Left renal pelvis (tissue), 4 donors: Measurements from ENCODE around the gene ZNF219. TPM values are rescaled to one million over a fixed set of nuclear protein-coding genes. Genes with fewer than 3 reads are reported as not detected.
"Not testable (repeated sequence)": the region's sequence is repeated elsewhere in the genome, so short reads cannot be mapped to it uniquely, and the experiment has no call there.

Source experiments
- DNase-seq, 4 donors: peaks; one replicate each; pipeline ENCODE4 v3.0.0-alpha.2; 2013; ENCODE audit warnings: low read depth in 4 of 4, low spot score in 3 of 4
- polyA plus RNA-seq, 4 donors: library from polyadenylated mRNA; unstranded; fragments of 120-200 nt; gene quantifications; one replicate each; pipeline ENCODE4 v1.2.1, GENCODE V29; 2013; ENCODE audit not compliant: insufficient read length in 4 of 4

The ZNF219 gene
- polyA plus RNA-seq, 4 donors: 15.8 to 38.4 (median 22.6) TPM

DNA sequence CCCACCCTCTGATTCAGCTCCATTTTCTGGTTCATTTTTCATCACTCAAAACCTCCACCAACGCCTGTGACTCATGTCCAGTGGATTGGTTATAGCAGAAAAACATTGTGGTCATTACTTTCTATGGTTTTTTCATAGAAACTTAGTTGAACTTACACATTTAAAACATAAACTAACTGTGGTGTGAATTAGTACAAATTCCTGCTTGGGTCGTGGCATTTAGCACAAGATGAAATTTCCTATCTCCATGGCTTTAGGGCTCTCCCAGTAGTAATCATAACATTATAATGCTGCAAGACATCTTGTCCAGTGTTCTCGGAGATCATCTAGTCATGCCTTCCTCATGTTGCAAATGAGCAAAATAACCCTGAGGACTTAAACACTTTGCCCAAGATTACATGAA lies 49.2 kb downstream of the ZNF219 start:
- no peak for DNase-seq

DNA sequence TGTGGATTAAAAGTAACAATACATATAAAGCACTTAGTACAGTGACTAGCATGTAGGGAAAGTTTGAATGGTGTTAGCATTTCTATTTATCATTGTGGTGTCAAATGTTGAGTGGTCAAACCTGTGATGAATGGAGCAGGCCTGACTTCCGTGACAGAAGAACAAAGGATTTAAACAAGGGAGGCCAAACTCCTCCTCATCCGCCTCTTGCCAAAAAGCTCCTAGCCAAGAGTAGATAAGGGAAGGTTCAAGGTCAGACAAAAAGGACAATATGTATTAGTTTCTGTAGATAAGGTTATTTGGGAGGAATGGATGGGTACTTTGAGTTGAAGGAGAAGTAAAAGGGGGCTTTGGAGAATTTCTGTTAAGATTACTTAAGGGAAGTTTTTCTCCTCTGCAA lies 49.8 kb downstream of the ZNF219 start:
- DNase-seq: no peak

DNA sequence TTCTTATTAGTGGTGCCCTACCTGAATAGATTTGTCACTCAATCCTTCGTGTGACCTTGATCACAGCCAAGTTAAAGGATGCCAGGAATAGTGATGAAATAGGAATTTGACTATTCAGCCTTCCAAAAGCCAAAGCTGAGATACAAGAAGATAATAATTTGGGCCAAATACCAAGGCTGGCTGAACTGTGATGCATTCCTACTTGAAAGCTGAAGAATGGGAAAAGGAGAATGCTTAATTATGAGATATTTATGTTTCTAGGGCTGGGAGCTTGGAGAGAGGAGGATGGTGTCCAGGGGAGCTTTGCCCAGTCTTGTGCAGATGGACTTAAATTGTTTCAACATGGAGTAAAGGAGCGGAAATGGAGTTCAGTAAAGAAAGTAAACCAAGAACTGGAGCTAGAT lies 51.1 kb downstream of the ZNF219 start:
- no peak for DNase-seq

DNA sequence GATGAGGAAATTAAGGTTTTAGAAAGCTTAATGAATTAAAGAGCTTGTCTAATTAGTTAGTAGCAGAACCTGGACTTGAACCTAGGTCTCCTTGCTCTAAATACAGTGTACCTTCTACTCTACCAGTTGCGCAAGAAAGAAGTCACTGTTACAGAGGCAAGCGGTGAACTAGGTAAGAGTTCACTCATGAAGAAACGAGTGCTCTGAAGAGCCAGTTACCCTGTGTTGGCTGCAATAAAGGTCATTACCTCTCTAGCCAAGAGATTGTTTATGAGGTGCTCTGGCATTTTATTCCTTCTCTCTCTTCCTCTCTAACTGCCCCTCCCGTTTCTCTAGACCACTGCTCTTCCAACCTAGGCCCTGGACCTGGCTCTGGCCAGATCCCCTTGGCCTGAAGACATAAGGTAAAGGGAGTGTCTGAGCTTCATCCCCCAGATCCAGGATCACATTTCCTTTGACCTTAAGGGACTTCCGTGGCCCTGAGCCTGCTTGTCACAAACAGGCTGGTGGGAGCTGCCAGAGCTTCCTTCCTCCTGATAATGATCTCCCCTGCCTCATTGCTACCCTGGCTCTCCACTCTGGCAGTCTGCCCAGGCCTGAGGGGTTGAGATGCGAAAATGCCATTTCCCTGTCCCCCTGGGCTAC lies 54.4 kb downstream of the ZNF219 start:
- DNase-seq: no peak

DNA sequence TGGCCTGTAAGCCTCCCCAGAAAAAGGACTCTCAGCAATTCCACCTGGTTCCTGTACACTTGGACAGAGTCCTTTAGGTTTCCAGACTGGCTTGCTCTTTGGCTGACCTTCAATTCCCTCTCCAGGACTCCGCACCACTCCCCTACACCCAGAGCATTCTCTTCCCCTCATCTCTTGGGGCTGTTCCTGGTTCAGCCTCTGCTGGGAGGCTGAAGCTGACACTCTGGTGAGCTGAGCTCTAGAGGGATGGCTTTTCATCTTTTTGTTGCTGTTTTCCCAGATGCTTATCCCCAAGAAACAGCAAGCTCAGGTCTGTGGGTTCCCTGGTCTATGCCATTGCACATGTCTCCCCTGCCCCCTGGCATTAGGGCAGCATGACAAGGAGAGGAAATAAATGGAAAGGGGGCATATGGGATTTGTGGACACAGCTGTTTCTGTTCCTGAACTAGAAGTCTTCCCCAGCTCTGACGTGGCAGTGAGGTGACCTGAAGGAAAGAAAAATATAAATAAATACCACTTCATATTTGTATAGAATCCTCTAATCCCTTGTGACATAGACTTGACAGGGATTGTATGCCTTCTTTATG lies 55.0 kb downstream of the ZNF219 start:
- no peak for DNase-seq

- DNase-seq: no peak
Observed at GRCh38 chr14:21042918-21043317, 55.5 kb downstream of the ZNF219 start.

DNA sequence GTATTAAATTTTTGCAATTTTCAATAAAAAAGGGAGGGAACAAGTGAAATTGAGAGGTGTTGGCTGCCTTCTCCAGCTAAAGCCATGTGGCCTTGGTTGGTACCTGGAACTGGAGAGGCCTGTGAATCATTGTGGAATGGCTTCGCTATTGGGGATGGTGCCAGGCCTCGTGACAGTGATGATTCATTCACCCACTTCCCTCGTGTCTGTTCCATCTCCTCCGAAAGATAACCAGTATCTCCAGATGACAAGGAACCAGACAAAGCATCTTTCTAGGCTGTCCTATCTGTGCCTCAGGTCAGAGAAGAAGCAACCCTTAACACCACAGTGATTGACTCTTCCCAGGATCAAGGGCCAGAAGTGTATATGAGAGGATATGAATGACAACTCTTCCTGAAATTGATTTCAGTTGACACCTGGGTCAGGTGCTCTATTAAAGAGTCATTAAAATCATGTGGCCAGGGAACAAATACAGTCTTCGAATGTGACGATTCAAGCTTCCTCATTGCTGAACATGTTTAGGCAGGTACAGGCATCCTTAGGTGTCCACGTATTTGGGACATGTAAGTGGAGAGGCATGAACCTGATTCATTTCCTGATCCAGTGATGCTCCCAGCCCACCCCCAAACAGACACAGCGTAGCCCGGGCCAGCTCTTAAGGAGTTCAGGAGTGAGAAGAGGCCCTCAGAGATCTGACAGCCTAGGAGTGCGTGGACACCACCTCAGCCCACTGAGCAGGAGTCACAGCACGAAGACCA lies 56.6 kb downstream of the ZNF219 start, which contains the start of gene RNASE7:
RNASE7 (plus strand) TSS at position 687 of the 758 bp plus-strand sequence. CDS start 631 bp downstream, outside the sequence.
- no peak for DNase-seq

GRCh38 chr14:21040941-21041340 lies 57.5 kb downstream of the ZNF219 start:
- DNase-seq: not testable (repeated sequence)

GRCh38 chr14:21040370-21040925 lies 58.0 kb downstream of the ZNF219 start:
- DNase-seq: no peak

Other genes with a start within 250 kb of the ZNF219 start
- under 1 TPM; 0.34 to 0.85 (median 0.60) TPM for gene RNASE3, start 207.3 kb downstream of the ZNF219 start, polyA plus RNA-seq
- 1 to 10 TPM in 2 of 4 donors, under 1 TPM in 2; 0.86 to 1.7 (median 1.1) TPM for gene RNASE2, start 143.2 kb downstream of the ZNF219 start, polyA plus RNA-seq
- 100 to 1,000 TPM in 1 of 4 donors, 10 to 100 TPM in 3; 63.6 to 119 (median 88.0) TPM for gene METTL17, start 108.7 kb downstream of the ZNF219 start, polyA plus RNA-seq
- gene SLC39A2, start 99.4 kb downstream of the ZNF219 start, polyA plus RNA-seq: 1 to 10 TPM in 3 of 4 donors, not detected in 1; 1.6 to 2.8 (median 2.5) TPM
- 100 to 1,000 TPM in 3 of 4 donors, 10 to 100 TPM in 1; 85.9 to 169 (median 163) TPM for gene NDRG2, start 73.6 kb downstream of the ZNF219 start, polyA plus RNA-seq
- 1 to 10 TPM in 3 of 4 donors, under 1 TPM in 1; 0.08 to 4.4 (median 2.7) TPM for gene TPPP2, start 68.4 kb downstream of the ZNF219 start, polyA plus RNA-seq
- under 1 TPM in 3 of 4 donors, not detected in 1; 0.44 to 0.95 (median 0.52) TPM for gene RNASE13, start 63.8 kb downstream of the ZNF219 start, polyA plus RNA-seq
- gene RNASE7, start 56.3 kb downstream of the ZNF219 start, polyA plus RNA-seq: under 1 TPM in 3 of 4 donors, not detected in 1; 0.54 to 0.63 (median 0.55) TPM
- not detected for gene RNASE8, start 40.8 kb downstream of the ZNF219 start, polyA plus RNA-seq
- 10 to 100 TPM; 65.7 to 87.7 (median 73.2) TPM for gene ARHGEF40, start 28.4 kb downstream of the ZNF219 start, polyA plus RNA-seq
- gene TMEM253, start 2.4 kb upstream of the ZNF219 start, polyA plus RNA-seq: 1 to 10 TPM in 2 of 4 donors, under 1 TPM in 2; 0.27 to 1.6 (median 1.2) TPM
- gene OR5AU1, start 57.4 kb upstream of the ZNF219 start, polyA plus RNA-seq: under 1 TPM in 2 of 4 donors, not detected in 2; 0.03 to 0.06 TPM
- gene HNRNPC, start 170.8 kb upstream of the ZNF219 start, polyA plus RNA-seq: 1,000 to 10,000 TPM in 1 of 4 donors, 100 to 1,000 TPM in 3; 632 to 1,044 (median 906) TPM
- gene RPGRIP1, start 181.4 kb upstream of the ZNF219 start, polyA plus RNA-seq: under 1 TPM; 0.40 to 0.56 (median 0.52) TPM